CD4-positive, alpha-beta memory T cell (primary cell): Measurements from ENCODE around the gene SHISAL2A. TPM values are rescaled to one million over a fixed set of nuclear protein-coding genes. Genes with fewer than 3 reads are reported as not detected.
A peak's percentile ranks its signal among the peaks of the same experiment; 100 is the strongest.

Experiments used
- CTCF ChIA-PET: fragments of 350-600 bp; sonication (Branson Sonifier 250); formaldehyde crosslinking; loops from one replicate; lab custom pipeline; 2021; ENCODE audit warnings: inconsistent platforms; ENCODE audit not compliant: partially characterized antibody; lab: Charles Lee
- POLR2A ChIA-PET: fragments of 350-600 bp; sonication (Branson Sonifier 250); formaldehyde crosslinking; loops from one replicate; lab custom pipeline; 2021; ENCODE audit not compliant: partially characterized antibody; lab: Charles Lee
- DNase-seq, 5 donors: peaks; one replicate each; pipeline versions ENCODE4 v3.0.0 to v3.0.0-alpha.2; 2020 to 2022; ENCODE audit warnings: mixed read lengths in 1 of 5
- H3K27ac ChIP-seq: one replicate; pipeline ENCODE4 v1.7.0; 2013; ENCODE audit warnings: low read depth, low read length
- H3K27me3 ChIP-seq: 2 replicates; pipeline ENCODE4 v1.7.0; 2013; ENCODE audit warnings: mild to moderate bottlenecking, low read length, moderate library complexity; ENCODE audit not compliant: insufficient read depth
- H3K36me3 ChIP-seq: 2 replicates; pipeline ENCODE4 v1.7.0; 2013; ENCODE audit warnings: mild to moderate bottlenecking, low read length, moderate library complexity; ENCODE audit not compliant: insufficient read depth
- H3K4me1 ChIP-seq: 2 replicates; pipeline ENCODE4 v1.7.0; 2013; ENCODE audit warnings: mild to moderate bottlenecking, low read length, moderate library complexity; ENCODE audit not compliant: insufficient read depth
- H3K4me3 ChIP-seq, 2 donors: one replicate each; pipeline ENCODE4 v1.7.0; 2013; ENCODE audit warnings: low read length in 2 of 2, mild to moderate bottlenecking in 1 of 2
- H3K9me3 ChIP-seq, 2 donors: one replicate each; pipeline ENCODE4 v1.7.0; 2013; ENCODE audit warnings: low read length in 2 of 2, control low read depth in 1 of 2; ENCODE audit not compliant: control insufficient read depth in 1 of 2
- H3K27ac Mint-ChIP-seq, 7 donors: one replicate each; pipeline ENCODE4 v1.8.0; 2020 to 2021; ENCODE audit warnings: mixed read lengths in 7 of 7, mild to moderate bottlenecking in 6 of 7, inconsistent platforms in 3 of 7, moderate library complexity in 3 of 7
- H3K27me3 Mint-ChIP-seq, 2 donors: one replicate each; pipeline ENCODE4 v1.8.0; 2020 to 2021; ENCODE audit warnings: mixed read lengths in 2 of 2
- H3K36me3 Mint-ChIP-seq, 2 donors: one replicate each; pipeline ENCODE4 v1.8.0; 2020 to 2021; ENCODE audit warnings: mixed read lengths in 2 of 2, inconsistent platforms in 1 of 2, mild to moderate bottlenecking in 1 of 2
- H3K4me1 Mint-ChIP-seq, 4 donors: one replicate each; pipeline ENCODE4 v1.8.0; 2020 to 2021; ENCODE audit warnings: mixed read lengths in 4 of 4, mild to moderate bottlenecking in 1 of 4
- H3K4me3 Mint-ChIP-seq, 8 donors: one replicate each; pipeline ENCODE4 v1.8.0; 2020 to 2021; ENCODE audit warnings: mixed read lengths in 8 of 8, mild to moderate bottlenecking in 7 of 8, moderate library complexity in 6 of 8, inconsistent platforms in 3 of 8
- H3K9me3 Mint-ChIP-seq, 8 donors: one replicate each; pipeline ENCODE4 v1.8.0; 2020 to 2021; ENCODE audit warnings: mixed read lengths in 8 of 8, mild to moderate bottlenecking in 5 of 8, inconsistent platforms in 3 of 8, moderate library complexity in 1 of 8
- intact Hi-C: fragments of 100-400 bp; cut with micrococcal nuclease; formaldehyde crosslinking; loops from one replicate; pipeline ENCODE4 v1.15.1; 2023
- polyA plus RNA-seq, 2 donors: library from polyadenylated mRNA; unstranded; fragments of 300-500 nt; fragmentation: Illumina TruSeq; gene quantifications; one replicate each; pipeline ENCODE4 v1.2.3, GENCODE V29; 2021
- total RNA-seq, 2 experiments: library from RNA; stranded (reverse); gene quantifications; one replicate each; pipeline ENCODE4 v1.2.3, GENCODE V29; 2021

The SHISAL2A gene
- total and polyA plus RNA-seq, 4 experiments from 2014 or later = 3.2 to 75.6 (median 36.6) TPM

- H3K4me1 ChIP-seq = peaks cover 7% of the 10 kb centered on the region
- peaks cover 17 to 40% of the 10 kb centered on the region in 2 donors for H3K36me3 Mint-ChIP-seq
- H3K4me3 ChIP-seq = no peak overlapping the region
- no peaks in the 10 kb centered on the region for H3K27me3 Mint-ChIP-seq
- POLR2A ChIA-PET = no interaction called here
- intact Hi-C loops = no loop called here
- no peaks in the 10 kb centered on the region for H3K9me3 Mint-ChIP-seq
- H3K27me3 ChIP-seq = no peaks in the 10 kb centered on the region
- H3K27ac ChIP-seq = no peak overlapping the region
- peaks cover 6% of the 10 kb centered on the region for H3K36me3 ChIP-seq
- no peak for DNase-seq
- peaks cover 3 to 11% (median 8%) of the 10 kb centered on the region in 4 donors for H3K4me1 Mint-ChIP-seq
- no peak overlapping the region for H3K4me3 Mint-ChIP-seq
- H3K9me3 ChIP-seq = no peaks in the 10 kb centered on the region
- CTCF ChIA-PET = interaction anchor here (1.3 kb wide), 1 partner anchor 10 kb away, joined by 5 read pairs; no protein-coding TSS in a partner anchor
- peak overlapping the region in 1 of 7 donors; percentile 15 for H3K27ac Mint-ChIP-seq
Observed at GRCh38 chr1:52676249-52676903, 43.4 kb downstream of the SHISAL2A start.

- no peaks in the 10 kb centered on the region for H3K27me3 ChIP-seq
- no peak overlapping the region for H3K27ac ChIP-seq
- Mint-ChIP-seq H3K27me3 (no peaks in the 10 kb centered on the region), H3K4me3 (no peak overlapping the region), H3K27ac (peak overlapping the region in 6 of 7 donors; percentile 9 to 79 (median 17)), H3K36me3 (peaks cover 17 to 40% of the 10 kb centered on the region in 2 donors), H3K9me3 (no peaks in the 10 kb centered on the region), H3K4me1 (peaks cover 3 to 11% (median 8%) of the 10 kb centered on the region in 4 donors)
- H3K9me3 ChIP-seq = no peaks in the 10 kb centered on the region
- no peak for DNase-seq
- H3K4me3 ChIP-seq = no peak overlapping the region
- peaks cover 7% of the 10 kb centered on the region for H3K4me1 ChIP-seq
- intact Hi-C loops = no loop called here
- ChIA-PET POLR2A (no interaction called here), CTCF (no interaction called here)
- peaks cover 6% of the 10 kb centered on the region for H3K36me3 ChIP-seq
Observed at GRCh38 chr1:52677076-52677806, 44.3 kb downstream of the SHISAL2A start.

DNA sequence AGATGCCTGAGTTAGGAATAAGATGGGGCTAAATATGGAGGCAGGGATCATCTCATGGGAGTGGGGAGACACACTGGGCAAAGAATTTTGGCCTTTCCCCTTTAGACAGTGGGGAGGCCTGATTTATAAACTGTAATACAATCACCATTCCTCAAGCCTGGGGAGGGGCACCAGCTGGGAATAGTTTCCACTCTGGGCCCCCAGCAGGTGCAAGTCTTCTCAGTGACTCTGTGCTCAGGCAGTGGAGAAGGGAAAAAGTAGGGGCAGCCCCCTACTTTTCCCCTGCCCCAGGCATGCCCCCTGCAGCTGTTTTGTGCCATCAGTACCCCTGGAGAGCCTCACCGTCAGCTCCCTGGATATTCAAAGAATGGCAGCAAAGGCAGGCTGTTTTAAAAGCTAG is 46.1 kb downstream of the SHISAL2A start:
- no peaks in the 10 kb centered on the region for H3K9me3 ChIP-seq
- Mint-ChIP-seq H3K27ac (peak overlapping the region in 4 of 7 donors; percentile 57 to 80 (median 68)), H3K27me3 (no peaks in the 10 kb centered on the region), H3K4me3 (no peak overlapping the region), H3K36me3 (peaks cover 18 to 36% of the 10 kb centered on the region in 2 donors), H3K4me1 (peaks cover 0 to 11% (median 8%) of the 10 kb centered on the region in 4 donors), H3K9me3 (no peaks in the 10 kb centered on the region)
- intact Hi-C loops = no loop called here
- no peak overlapping the region for H3K27ac ChIP-seq
- peaks cover 6% of the 10 kb centered on the region for H3K36me3 ChIP-seq
- no peak for DNase-seq
- ChIA-PET POLR2A (no interaction called here), CTCF (no interaction called here)
- no peaks in the 10 kb centered on the region for H3K27me3 ChIP-seq
- peaks cover 7% of the 10 kb centered on the region for H3K4me1 ChIP-seq
- no peak overlapping the region for H3K4me3 ChIP-seq

DNA sequence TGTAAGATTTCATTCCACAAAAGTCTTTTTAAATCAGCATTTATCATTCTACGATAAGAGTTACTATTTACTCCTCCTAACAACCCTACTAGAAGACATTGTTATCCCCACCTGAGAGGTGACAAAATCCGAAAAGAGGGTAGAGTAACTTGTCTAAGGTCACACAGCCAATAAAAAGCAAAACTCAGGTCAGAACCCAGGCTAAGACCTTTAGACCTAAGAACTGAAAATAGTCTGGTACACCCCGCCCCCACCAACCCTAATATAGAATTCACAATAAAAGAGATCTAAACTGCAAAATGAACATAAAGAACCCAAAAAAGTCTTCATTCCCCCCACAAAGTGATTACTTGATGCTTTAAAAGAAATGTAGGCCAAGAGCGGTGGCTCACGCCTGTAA is 46.5 kb downstream of the SHISAL2A start:
- Histone ChIP-seq H3K4me3 (no peak overlapping the region), H3K9me3 (no peaks in the 10 kb centered on the region), H3K27me3 (no peaks in the 10 kb centered on the region), H3K27ac (no peak overlapping the region), H3K4me1 (peaks cover 3% of the 10 kb centered on the region), H3K36me3 (peaks cover 4% of the 10 kb centered on the region)
- Mint-ChIP-seq H3K27me3 (no peaks in the 10 kb centered on the region), H3K36me3 (peaks cover 18 to 35% of the 10 kb centered on the region in 2 donors), H3K4me1 (peaks cover 0 to 8% (median 6%) of the 10 kb centered on the region in 4 donors), H3K27ac (peak overlapping the region in 4 of 7 donors; percentile 25 to 70 (median 53)), H3K4me3 (no peak overlapping the region), H3K9me3 (no peaks in the 10 kb centered on the region)
- ChIA-PET CTCF (no interaction called here), POLR2A (no interaction called here)
- DNase-seq = no peak
- intact Hi-C loops = no loop called here

DNA sequence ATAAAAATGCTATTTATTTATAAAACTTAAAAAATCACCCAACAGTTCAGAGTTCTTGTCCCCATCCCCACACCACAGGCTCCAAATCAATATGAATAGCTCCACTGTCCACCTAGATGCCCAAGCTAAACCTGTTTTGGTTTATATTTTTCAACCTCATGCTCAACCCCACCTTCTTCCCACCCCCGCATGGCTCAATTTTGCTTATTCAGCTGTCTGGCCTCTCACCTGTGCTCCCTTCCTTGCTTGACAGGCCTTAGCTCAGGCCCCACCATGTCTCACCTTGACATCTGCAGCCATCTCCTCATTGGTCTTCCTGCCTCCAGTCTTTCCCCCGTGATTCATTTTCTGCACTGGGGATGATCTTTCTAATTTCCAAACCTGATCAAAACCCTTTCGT is 47.4 kb downstream of the SHISAL2A start:
- DNase-seq = no peak
- peaks cover 11 to 28% of the 10 kb centered on the region in 2 donors for H3K36me3 Mint-ChIP-seq
- no peaks in the 10 kb centered on the region for H3K27me3 Mint-ChIP-seq
- H3K9me3 ChIP-seq = no peaks in the 10 kb centered on the region
- CTCF ChIA-PET = no interaction called here
- H3K4me3 ChIP-seq = no peak overlapping the region
- H3K9me3 Mint-ChIP-seq = no peaks in the 10 kb centered on the region
- peak overlapping the region in 6 of 7 donors; percentile 5 to 82 (median 53) for H3K27ac Mint-ChIP-seq
- no peaks in the 10 kb centered on the region for H3K4me1 ChIP-seq
- no peaks in the 10 kb centered on the region for H3K36me3 ChIP-seq
- intact Hi-C loops = loop anchor here (10.0 kb wide), 1 partner anchor 76 kb away; the partner anchor contains the start of gene GPX7
- H3K4me3 Mint-ChIP-seq = no peak overlapping the region
- H3K4me1 Mint-ChIP-seq = peaks cover 0 to 7% (median 2%) of the 10 kb centered on the region in 4 donors
- no peaks in the 10 kb centered on the region for H3K27me3 ChIP-seq
- no peak overlapping the region for H3K27ac ChIP-seq
- POLR2A ChIA-PET = no interaction called here

- no peaks in the 10 kb centered on the region for H3K9me3 Mint-ChIP-seq
- H3K27me3 Mint-ChIP-seq = no peaks in the 10 kb centered on the region
- intact Hi-C loops = loop anchor here (10.0 kb wide), 1 partner anchor 76 kb away; the partner anchor contains the start of gene GPX7
- CTCF ChIA-PET = no interaction called here
- H3K4me3 ChIP-seq = no peak overlapping the region
- POLR2A ChIA-PET = no interaction called here
- peaks cover 6% of the 10 kb centered on the region for H3K4me1 ChIP-seq
- no peak overlapping the region for H3K4me3 Mint-ChIP-seq
- H3K27ac Mint-ChIP-seq = peak overlapping the region in 1 of 7 donors; percentile 29
- H3K27ac ChIP-seq = no peak overlapping the region
- no peaks in the 10 kb centered on the region for H3K27me3 ChIP-seq
- no peak for DNase-seq
- no peaks in the 10 kb centered on the region for H3K9me3 ChIP-seq
- H3K36me3 ChIP-seq = no peaks in the 10 kb centered on the region
- peaks cover 3 to 11% (median 7%) of the 10 kb centered on the region in 4 donors for H3K4me1 Mint-ChIP-seq
- peaks cover 11 to 29% of the 10 kb centered on the region in 2 donors for H3K36me3 Mint-ChIP-seq
Observed at GRCh38 chr1:52681136-52681535, 48.2 kb downstream of the SHISAL2A start.

GRCh38 chr1:52683367-52683940 is 50.5 kb downstream of the SHISAL2A start:
- ChIA-PET POLR2A (interaction anchor here (0.6 kb wide), 1 partner anchor 128 kb away, joined by 3 read pairs; no protein-coding TSS in a partner anchor), CTCF (interaction anchor here (1.3 to 2.2 kb wide), 4 partner anchors 45 to 544 kb away, joined by 3 to 6 read pairs (median 4); partner anchors contain the start of genes ORC1 and PRPF38A)
- no peak overlapping the region for H3K4me3 Mint-ChIP-seq
- intact Hi-C loops = loop anchor here (10.0 kb wide), 1 partner anchor 79 kb away; the partner anchor contains the start of gene GPX7
- peak overlapping the region in 3 of 7 donors; percentile 1 to 75 (median 30) for H3K27ac Mint-ChIP-seq
- Histone ChIP-seq H3K4me3 (no peak overlapping the region), H3K27ac (no peak overlapping the region), H3K9me3 (no peaks in the 10 kb centered on the region), H3K4me1 (peaks cover 8% of the 10 kb centered on the region), H3K27me3 (no peaks in the 10 kb centered on the region), H3K36me3 (no peaks in the 10 kb centered on the region)
- peaks cover 20% of the 10 kb centered on the region in 2 donors for H3K36me3 Mint-ChIP-seq
- no peaks in the 10 kb centered on the region for H3K9me3 Mint-ChIP-seq
- H3K4me1 Mint-ChIP-seq = peaks cover 5 to 23% (median 8%) of the 10 kb centered on the region in 4 donors
- no peaks in the 10 kb centered on the region for H3K27me3 Mint-ChIP-seq
- DNase-seq = no peak
